Stimulated activated naive CD4-positive, alpha-beta T cell treated with Interleukin-2 at 50 U/mL for 16 hours (primary cell): Measurements from ENCODE around the gene ACVR1B.

ENCODE experiments used
- DNase-seq: peaks from one replicate; lab custom pipeline; 2025; lab: John Stamatoyannopoulos, UW

ACVR1B gene

GRCh38 chr12:52005218-52005902 is 53.9 kb downstream of the ACVR1B start:
- no peak for DNase-seq

DNA sequence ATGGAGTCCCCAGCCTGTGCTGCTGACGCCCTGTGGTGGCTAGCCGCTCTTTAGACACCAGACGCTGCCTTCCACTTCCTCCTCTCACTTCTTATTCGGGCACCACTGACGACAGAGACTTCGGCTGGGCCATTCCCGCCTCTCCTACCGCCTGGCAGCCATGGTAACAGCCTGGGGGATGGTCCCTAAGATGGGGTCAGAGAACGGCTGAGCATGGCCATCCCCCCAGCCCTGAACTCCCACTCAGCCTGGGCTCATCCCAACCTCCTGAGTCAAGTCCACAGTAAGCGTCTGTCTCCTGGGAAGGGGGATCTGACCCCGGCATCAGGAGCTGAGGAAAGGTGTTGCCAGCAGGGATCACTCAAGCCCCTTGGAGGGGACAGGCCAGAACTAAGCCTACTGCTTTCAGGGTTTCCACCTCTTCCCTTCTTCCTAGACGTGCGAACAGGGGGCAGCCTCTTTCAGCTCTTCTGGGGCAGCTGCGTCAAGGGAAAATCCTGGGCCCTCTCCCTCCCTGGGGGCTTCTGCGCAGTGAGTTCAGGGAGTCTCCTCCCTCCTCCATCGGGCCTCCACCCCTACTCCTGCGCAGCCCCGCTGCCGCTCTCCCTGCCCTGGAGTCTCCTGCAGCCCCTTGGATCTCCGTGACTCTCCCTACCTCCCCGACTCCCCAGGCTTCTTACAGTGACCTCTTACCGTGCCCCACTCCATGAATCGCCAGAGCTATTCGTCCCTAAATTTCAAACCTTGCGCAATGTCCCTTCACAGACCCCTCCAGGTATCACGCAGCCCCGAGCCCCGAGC is 54.6 kb downstream of the ACVR1B start:
- DNase-seq, result no peak

DNA sequence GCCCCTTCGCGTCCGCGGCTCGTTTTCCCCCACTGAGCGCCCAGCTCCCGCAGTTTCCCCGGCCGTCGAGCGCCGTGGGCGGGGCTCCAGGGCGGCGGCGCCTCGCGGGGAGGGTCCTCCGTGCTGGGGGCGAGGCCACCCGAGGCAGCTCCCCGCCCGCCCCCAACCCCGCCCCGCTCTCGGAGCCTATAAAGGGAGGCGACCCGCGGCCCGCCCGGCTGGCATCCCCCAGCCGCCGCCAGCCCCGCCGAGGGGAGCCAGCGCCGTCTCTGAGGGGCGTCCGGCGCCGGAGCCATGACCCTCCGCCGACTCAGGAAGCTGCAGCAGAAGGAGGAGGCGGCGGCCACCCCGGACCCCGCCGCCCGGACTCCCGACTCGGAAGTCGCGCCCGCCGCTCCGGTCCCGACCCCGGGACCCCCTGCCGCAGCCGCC is 55.2 kb downstream of the ACVR1B start, which contains the start of gene TAMALIN:
Gene TAMALIN, plus strand, starts transcription at position 221 of the 432 bp plus-strand sequence. Its CDS starts 74 bp downstream, at position 295.
- peak; percentile 76 for DNase-seq

GRCh38 chr12:52007158-52007921 is 55.8 kb downstream of the ACVR1B start:
- peak; percentile 44 for DNase-seq

DNA sequence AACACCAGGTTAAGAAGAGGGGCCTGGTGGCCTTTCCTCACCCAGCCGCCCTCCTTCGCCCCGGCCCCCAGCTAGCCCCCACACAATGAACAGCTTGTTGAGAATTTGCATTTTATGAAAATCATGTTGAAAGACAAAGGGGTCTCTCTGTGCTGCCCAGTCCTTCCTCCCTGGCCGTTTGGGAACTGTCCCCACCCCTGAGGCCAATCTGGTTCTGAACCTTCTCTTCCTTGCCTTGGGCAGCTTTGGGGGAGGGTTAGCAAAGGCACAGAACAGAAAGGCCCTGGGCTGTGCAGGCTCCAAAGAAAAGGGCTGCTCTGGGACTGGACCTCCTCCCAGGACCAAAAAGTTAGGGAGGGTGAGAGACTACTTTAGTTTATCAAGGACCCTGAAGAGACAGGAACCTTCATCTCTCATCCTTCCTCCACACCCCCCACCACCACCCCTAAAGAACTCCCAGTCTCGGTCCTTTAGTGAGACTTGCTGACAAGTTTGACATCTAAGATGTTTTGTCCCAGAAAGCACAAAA is 56.5 kb downstream of the ACVR1B start:
- DNase-seq, result no peak

DNA sequence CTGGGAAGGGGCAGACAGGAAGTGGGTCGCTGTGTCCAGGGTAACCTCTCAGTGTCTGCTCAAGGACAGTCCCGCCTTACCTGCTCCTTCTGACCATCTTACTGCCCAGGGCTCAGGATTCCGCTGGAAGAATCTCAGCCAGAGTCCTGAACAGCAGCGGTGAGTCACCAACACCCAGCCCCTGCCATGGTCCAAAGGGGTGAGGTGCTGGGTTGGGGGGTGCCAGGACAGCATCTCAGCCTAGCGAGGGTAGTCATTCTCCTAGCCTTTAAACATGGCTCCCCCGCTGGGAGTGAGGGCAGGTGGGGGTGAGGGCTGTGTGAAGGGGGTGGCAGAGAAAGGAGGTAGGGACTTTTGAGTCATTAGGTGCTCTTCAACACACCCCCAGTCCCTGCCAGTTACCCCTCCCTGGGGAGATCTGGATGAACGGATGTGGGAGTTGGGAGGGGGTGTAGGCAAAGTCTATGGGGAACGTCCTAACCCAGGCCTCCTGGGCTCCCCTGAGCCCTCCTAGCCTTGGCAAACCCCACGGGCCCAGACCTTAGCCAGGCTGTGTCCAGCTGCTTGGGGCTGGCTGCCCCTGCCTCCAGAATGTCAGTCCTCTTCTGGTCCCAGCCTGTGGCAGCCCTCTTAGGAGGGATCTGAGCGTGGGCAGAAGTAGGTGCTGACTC is 57.7 kb downstream of the ACVR1B start:
- no peak for DNase-seq

GRCh38 chr12:52010152-52010622 is 58.7 kb downstream of the ACVR1B start:
- no peak for DNase-seq

GRCh38 chr12:52010692-52011601 is 59.4 kb downstream of the ACVR1B start:
- no peak for DNase-seq

DNA sequence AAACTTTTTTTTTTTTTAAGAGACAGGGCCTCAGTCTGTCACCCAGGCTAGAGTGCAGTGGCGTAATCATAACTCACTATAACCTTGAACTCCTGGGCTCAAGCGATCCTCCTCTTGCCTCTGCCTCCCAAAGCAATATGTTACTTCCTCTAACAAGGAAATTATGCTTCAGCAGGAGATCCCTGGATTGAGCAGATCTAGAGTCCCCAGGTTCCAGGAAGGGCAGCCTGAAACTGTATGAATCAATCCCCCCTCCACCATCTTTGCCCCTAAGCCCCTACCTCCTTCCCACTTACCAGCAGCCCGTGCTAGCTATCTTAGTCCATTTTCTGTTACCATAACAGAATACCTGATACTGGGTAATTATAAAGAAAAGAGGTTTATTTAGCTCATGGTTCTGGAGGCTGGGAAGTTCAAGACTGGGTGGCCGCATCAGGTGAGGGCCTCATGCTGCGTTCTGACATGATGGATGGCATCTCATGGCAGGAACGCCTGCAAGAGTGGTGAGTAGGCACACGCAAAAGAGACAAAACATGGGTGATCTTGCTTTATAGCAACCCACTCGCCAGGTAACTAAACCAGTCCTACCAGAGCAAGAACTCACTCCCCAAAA is 60.2 kb downstream of the ACVR1B start:
- no peak for DNase-seq

DNA sequence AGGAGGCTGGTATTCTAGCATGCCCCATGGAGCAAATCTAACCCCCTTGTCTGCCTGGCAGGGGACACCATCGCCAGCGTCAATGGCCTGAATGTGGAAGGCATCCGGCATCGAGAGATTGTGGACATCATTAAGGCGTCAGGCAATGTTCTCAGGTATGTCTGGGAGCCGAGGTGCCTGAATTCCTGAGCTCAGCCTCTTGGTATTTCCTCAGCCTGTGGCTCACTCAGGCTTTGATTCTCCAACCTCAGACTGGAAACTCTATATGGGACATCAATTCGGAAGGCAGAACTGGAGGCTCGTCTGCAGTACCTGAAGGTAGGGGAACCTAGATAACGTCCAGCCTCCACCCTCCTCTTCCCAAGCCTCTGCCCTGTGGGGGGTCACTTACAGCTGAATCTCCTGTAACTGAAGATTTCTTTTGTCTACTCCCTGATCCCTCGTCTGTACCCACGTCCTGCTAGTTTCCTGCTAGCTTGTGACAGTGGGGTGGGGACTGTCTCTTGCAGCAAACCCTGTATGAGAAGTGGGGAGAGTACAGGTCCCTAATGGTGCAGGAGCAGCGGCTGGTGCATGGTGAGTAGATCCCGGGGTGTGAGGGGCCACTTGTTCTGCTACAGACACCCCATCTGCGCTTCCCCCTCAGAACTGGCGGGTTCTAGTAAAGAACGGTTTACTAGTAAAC is 62.3 kb downstream of the ACVR1B start:
- DNase-seq, result no peak

DNA sequence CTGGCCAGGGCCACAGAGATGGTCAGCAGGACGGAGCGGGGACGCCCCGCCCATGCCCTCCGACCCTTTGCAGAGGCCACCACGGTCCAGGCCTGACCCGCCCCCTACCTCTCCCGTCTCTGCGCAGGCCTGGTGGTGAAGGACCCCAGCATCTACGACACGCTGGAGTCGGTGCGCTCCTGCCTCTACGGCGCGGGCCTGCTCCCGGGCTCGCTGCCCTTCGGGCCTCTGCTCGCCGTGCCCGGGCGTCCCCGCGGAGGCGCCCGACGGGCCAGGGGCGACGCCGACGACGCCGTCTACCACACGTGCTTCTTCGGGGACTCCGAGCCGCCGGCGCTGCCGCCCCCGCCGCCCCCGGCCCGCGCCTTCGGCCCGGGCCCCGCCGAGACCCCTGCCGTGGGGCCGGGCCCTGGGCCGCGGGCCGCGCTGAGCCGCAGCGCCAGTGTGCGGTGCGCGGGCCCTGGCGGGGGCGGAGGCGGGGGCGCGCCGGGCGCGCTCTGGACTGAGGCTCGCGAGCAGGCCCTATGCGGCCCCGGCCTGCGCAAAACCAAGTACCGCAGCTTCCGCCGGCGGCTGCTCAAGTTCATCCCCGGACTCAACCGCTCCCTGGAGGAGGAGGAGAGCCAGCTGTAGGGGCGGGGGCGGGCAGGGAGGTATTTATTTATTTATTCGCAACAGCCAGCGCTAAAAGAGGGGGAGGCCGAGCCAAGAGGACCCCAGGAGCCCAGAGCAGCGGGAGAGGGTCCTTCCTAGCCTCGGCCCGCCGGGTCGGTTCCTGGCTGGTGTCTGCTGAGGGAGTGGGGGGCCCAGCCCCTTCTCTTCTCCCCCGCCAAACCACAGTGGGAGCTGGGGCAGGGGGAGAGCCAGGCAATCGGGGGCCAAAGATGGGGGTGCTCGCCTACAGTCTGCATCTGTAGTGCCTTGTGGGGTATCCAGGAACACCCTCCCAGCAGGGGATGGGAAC is 63.4 kb downstream of the ACVR1B start:
- DNase-seq, result no peak

DNA sequence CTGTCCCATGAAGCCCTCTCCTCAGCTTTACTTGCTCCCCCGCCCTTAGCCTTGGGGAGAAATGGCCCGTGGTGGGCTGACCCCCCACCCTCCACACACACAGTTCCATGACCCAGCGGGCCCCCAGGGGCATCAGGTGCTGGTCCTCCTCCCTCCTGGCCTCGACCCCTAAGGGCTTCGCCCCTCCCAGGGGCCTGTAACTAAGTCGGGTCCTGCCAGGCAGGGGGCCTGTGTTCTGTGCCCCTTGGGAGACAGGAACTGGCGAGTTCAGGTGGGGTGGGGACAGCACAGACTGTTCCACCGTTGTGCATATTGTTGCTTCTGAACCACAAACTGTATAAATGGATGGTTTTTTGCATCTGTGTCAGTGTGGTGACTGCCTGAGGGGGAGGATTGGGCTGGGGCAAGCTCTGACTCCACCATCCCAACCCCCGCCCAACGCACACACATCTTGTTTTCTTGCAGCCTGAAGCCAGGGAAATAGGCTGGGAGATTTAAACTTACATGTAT is 64.1 kb downstream of the ACVR1B start:
- DNase-seq, result no peak

DNA sequence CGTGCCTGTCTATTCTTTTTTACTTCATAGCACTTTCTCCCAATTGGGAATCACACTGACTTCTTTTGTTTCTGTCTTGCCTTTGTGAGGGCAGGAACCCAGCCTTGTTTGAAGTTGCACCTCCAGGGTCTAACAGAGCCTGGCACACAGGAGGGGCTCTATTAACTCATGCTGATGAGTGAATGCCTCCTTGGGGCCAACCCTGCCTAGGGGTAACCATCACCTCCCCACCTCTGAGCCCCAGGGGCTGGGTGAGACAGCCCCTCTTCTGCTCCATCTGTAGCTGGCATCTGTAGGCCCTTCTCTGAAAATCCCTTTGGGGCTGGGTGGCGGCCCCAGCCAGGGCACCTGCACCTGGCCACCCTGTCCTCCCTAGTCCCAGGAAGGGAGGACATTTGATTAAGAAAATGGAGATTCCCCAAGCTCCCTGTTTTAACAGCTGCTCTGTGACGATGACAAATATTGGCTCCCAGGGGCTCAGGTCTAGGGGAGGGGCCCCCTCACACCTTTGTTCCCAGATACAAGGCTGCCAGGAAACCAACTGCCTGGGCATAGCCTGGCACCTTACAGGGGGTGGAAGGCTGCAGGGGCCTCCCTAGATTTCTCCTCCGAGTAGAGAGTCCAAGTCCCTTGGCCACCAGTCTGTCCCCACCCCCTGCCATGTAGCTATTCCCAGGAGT is 67.1 kb downstream of the ACVR1B start:
- DNase-seq, result no peak

GRCh38 chr12:52019113-52019770 is 67.7 kb downstream of the ACVR1B start:
- DNase-seq, result no peak

GRCh38 chr12:52020539-52021336 is 69.2 kb downstream of the ACVR1B start:
- DNase-seq, result peak; percentile 40

- peak; percentile 29 for DNase-seq
Observed at GRCh38 chr12:52022841-52023181, 71.3 kb downstream of the ACVR1B start.
